Liver (tissue), 9 donors: Measurements from ENCODE around the gene VWA3B. TPM values are rescaled to one million over a fixed set of nuclear protein-coding genes. Genes with fewer than 3 reads are reported as not detected.
"Not testable (repeated sequence)": the region's sequence is repeated elsewhere in the genome, so short reads cannot be mapped to it uniquely, and the experiment has no call there.

Source experiments
- DNase-seq: peaks from one replicate; pipeline ENCODE4 v3.0.0-alpha.2; 2017; ENCODE audit warnings: low spot score
- H3K27ac ChIP-seq, 2 donors: one replicate each; pipeline ENCODE4 v1.7.0; 2013; ENCODE audit warnings: inconsistent platforms in 2 of 2, low read length in 2 of 2, control low read depth in 1 of 2, low read depth in 1 of 2, mild to moderate bottlenecking in 1 of 2
- H3K27me3 ChIP-seq, 4 donors: one replicate each; pipeline versions ENCODE4 v1.6.1 to v1.7.0; 2013; ENCODE audit warnings: low read length in 3 of 4, inconsistent platforms in 1 of 4, mild to moderate bottlenecking in 1 of 4, moderate library complexity in 1 of 4; ENCODE audit not compliant: control insufficient read depth in 4 of 4, insufficient read depth in 4 of 4
- H3K36me3 ChIP-seq, 4 donors: one replicate each; pipeline versions ENCODE4 v1.6.1 to v1.7.0; 2013; ENCODE audit warnings: low read length in 3 of 4, mild to moderate bottlenecking in 3 of 4, low read depth in 1 of 4, moderate library complexity in 1 of 4; ENCODE audit not compliant: control insufficient read depth in 4 of 4, insufficient read depth in 3 of 4
- H3K4me1 ChIP-seq, 4 donors: one replicate each; pipeline versions ENCODE4 v1.6.1 to v1.7.0; 2013; ENCODE audit warnings: low read length in 3 of 4, mild to moderate bottlenecking in 3 of 4, moderate library complexity in 1 of 4; ENCODE audit not compliant: control insufficient read depth in 4 of 4, insufficient read depth in 4 of 4
- H3K4me3 ChIP-seq, 3 donors: one replicate each; pipeline versions ENCODE4 v1.6.1 to v1.7.0; 2013; ENCODE audit warnings: low read length in 3 of 3, control low read depth in 1 of 3, low read depth in 1 of 3, mild to moderate bottlenecking in 1 of 3
- H3K9ac ChIP-seq, 2 donors: one replicate each; pipeline ENCODE4 v1.7.0; 2013; ENCODE audit warnings: low read length in 2 of 2, mild to moderate bottlenecking in 2 of 2, moderate library complexity in 2 of 2, control low read depth in 1 of 2, low read depth in 1 of 2
- H3K9me3 ChIP-seq, 4 donors: one replicate each; pipeline versions ENCODE4 v1.6.1 to v1.7.0; 2013; ENCODE audit warnings: low read length in 3 of 4; ENCODE audit not compliant: control insufficient read depth in 4 of 4
- CTCF ChIP-seq: fragments of 150-350 bp; IDR thresholded peaks from 2 replicates; pipeline ENCODE4 v1.5.1; 2017; ENCODE audit warnings: improper control_type of control experiment, low read depth, low read length; ENCODE audit not compliant: missing input control
- EGR1 ChIP-seq, 2 donors: IDR thresholded peaks; 2 replicates each; pipeline ENCODE4 v1.6.1; 2016 to 2018; ENCODE audit warnings: antibody characterized with exemption in 2 of 2, low read depth in 2 of 2
- FOXA1 ChIP-seq: IDR thresholded peaks from 2 replicates; pipeline ENCODE4 v1.6.1; 2016; ENCODE audit warnings: antibody characterized with exemption
- FOXA2 ChIP-seq: IDR thresholded peaks from 2 replicates; pipeline ENCODE4 v1.6.1; 2016; ENCODE audit warnings: antibody characterized with exemption
- GABPA ChIP-seq, 2 donors: IDR thresholded peaks in 1 of 2; conservative IDR thresholded peaks in 1 of 2; 2 replicates each; pipeline ENCODE4 v1.6.1; 2016; ENCODE audit warnings: antibody characterized with exemption in 2 of 2, mild to moderate bottlenecking in 1 of 2, moderate library complexity in 1 of 2
- HNF4A ChIP-seq, 2 donors: conservative IDR thresholded peaks; 2 replicates each; pipeline ENCODE4 v1.6.1; 2016; ENCODE audit warnings: antibody characterized with exemption in 2 of 2, mild to moderate bottlenecking in 2 of 2
- HNF4G ChIP-seq: IDR thresholded peaks from 2 replicates; pipeline ENCODE4 v1.6.1; 2016; ENCODE audit warnings: antibody characterized with exemption
- JUND ChIP-seq, 2 donors: IDR thresholded peaks; 2 replicates each; pipeline ENCODE4 v1.6.1; 2016; ENCODE audit warnings: antibody characterized with exemption in 2 of 2
- MAX ChIP-seq: IDR thresholded peaks from 2 replicates; pipeline ENCODE4 v1.6.1; 2016; ENCODE audit warnings: antibody characterized with exemption
- NR2F2 ChIP-seq: IDR thresholded peaks from 2 replicates; pipeline ENCODE4 v1.6.1; 2016; ENCODE audit warnings: antibody characterized with exemption
- RAD21 ChIP-seq, 2 donors: IDR thresholded peaks; 2 replicates each; pipeline ENCODE4 v1.6.1; 2016; ENCODE audit warnings: antibody characterized with exemption in 2 of 2, mild to moderate bottlenecking in 2 of 2
- TAF1 ChIP-seq: conservative IDR thresholded peaks from 2 replicates; pipeline ENCODE4 v1.6.1; 2016; ENCODE audit warnings: antibody characterized with exemption, mild to moderate bottlenecking
- YY1 ChIP-seq: IDR thresholded peaks from 2 replicates; pipeline ENCODE4 v1.6.1; 2016; ENCODE audit warnings: antibody characterized with exemption, mild to moderate bottlenecking
- WGBS: extraction: QIAGEN DNeasy Blood & Tissue Kit; methylation state at CpG from one replicate; pipeline ENCODE4 v1.1.7; 2013; 5-methylcytosine and 5-hydroxymethylcytosine counted together
- polyA plus RNA-seq, 2 donors: library from polyadenylated mRNA; stranded (reverse) in 1 of 2; unstranded in 1 of 2; fragments of 200-250 nt in 1 of 2; fragments of >200 nt in 1 of 2; fragmentation: Nextera tagmentation in 1 of 2; extraction: Ambion mirVana in 1 of 2; gene quantifications; one replicate each; pipeline versions ENCODE4 v1.2.1 to v1.2.3, GENCODE V29; 2013 to 2015
- total RNA-seq, 2 donors: library from RNA; depleted of rRNA; stranded (reverse); fragments of >200 nt; gene quantifications; one replicate each; pipeline ENCODE4 v1.2.3, GENCODE V29; 2014
- donor health status: healthy.
- donor health status: healthy.
- donor health status: healthy.
- donor health status: healthy.
- donor health status: healthy.

VWA3B gene
- total and polyA plus RNA-seq, 4 donors: 0.08 TPM; not detected in 3

- TF ChIP-seq FOXA1 (no peak), JUND (IDR thresholded peaks at IDR 0.05) (no peak), CTCF (no peak), NR2F2 (no peak), TAF1 (no peak), HNF4G (no peak), YY1 (no peak)
These were observed 55.3 kb downstream of the VWA3B start (continued) for GRCh38 chr2:98142106-98142791.

GRCh38 chr2:98145070-98145469 lies 58.1 kb downstream of the VWA3B start:
- H3K9ac ChIP-seq: no peak overlapping the region
- no peaks in the 10 kb centered on the region for H3K4me1 ChIP-seq
- peaks cover 0 to 2% (median 0%) of the 10 kb centered on the region in 4 donors for H3K9me3 ChIP-seq
- no peak overlapping the region for H3K4me3 ChIP-seq
- no peak for DNase-seq
- H3K27me3 ChIP-seq: no peaks in the 10 kb centered on the region
- no peaks in the 10 kb centered on the region for H3K36me3 ChIP-seq
- 62% methylated on average over 3 of the region's 3 CpGs for WGBS
- H3K27ac ChIP-seq: no peak overlapping the region
- TF ChIP-seq HNF4A (conservative IDR thresholded peaks at IDR 0.05) (no peak), EGR1 (IDR thresholded peaks at IDR 0.05; ENCODE audit: low read depth in 2 of 2) (no peak), GABPA (IDR thresholded peaks at IDR 0.05 in 1 of 2, conservative IDR thresholded peaks at IDR 0.05 in 1 of 2) (no peak), HNF4G (no peak), MAX (no peak)

GRCh38 chr2:98147900-98148299 lies 60.9 kb downstream of the VWA3B start:
- H3K4me3 ChIP-seq, H3K27me3 ChIP-seq, DNase-seq, H3K27ac ChIP-seq, H3K9ac ChIP-seq, H3K36me3 ChIP-seq, H3K9me3 ChIP-seq, H3K4me1 ChIP-seq: not testable (repeated sequence)
- 95% methylated on average over 1 of the region's 1 CpG for WGBS

GRCh38 chr2:98148595-98149332 lies 61.8 kb downstream of the VWA3B start:
- Histone ChIP-seq H3K9ac (no peak overlapping the region), H3K27me3 (no peaks in the 10 kb centered on the region), H3K9me3 (peaks cover 0 to 2% (median 0%) of the 10 kb centered on the region in 4 donors), H3K4me3 (no peak overlapping the region), H3K36me3 (no peaks in the 10 kb centered on the region), H3K27ac (peak overlapping the region in 1 of 2 donors; percentile 39), H3K4me1 (no peaks in the 10 kb centered on the region)
- 78% methylated on average over 3 of the region's 3 CpGs for WGBS
- TF ChIP-seq YY1: no peak
- no peak for TF ChIP-seq GABPA (IDR thresholded peaks at IDR 0.05 in 1 of 2, conservative IDR thresholded peaks at IDR 0.05 in 1 of 2)
- TF ChIP-seq FOXA1: no peak
- no peak for TF ChIP-seq NR2F2
- no peak for TF ChIP-seq MAX
- no peak for TF ChIP-seq EGR1 (IDR thresholded peaks at IDR 0.05; ENCODE audit: low read depth in 2 of 2)
- TF ChIP-seq TAF1: no peak
- TF ChIP-seq JUND (IDR thresholded peaks at IDR 0.05): no peak
- TF ChIP-seq RAD21 (IDR thresholded peaks at IDR 0.05): no peak
- TF ChIP-seq FOXA2: no peak
- no peak for DNase-seq
